ENCODE data around the gene GIGYF2. TPM values are rescaled to one million over a fixed set of nuclear protein-coding genes. Genes with fewer than 3 reads are reported as not detected.

GIGYF2 gene
- polyA plus RNA-seq, 1 donor (not counting 4 experiments of a cell fraction or from before 2014, with no cell fraction given) = 35.5 TPM

GRCh38 chr2:232880764-232881351 is 183.7 kb downstream of the GIGYF2 start:
- Histone ChIP-seq H3K9me1 (ENCODE audit: control insufficient read depth, extremely low read depth, insufficient read depth, low read length) (no peaks in the 10 kb centered on the region), H3K36me3 (ENCODE audit: control insufficient read depth in 2 of 2, extremely low read depth in 1 of 2, insufficient read depth in 2 of 2, low read length in 2 of 2) (no peaks in the 10 kb centered on the region), H3K27ac (ENCODE audit: control insufficient read depth, insufficient read depth, low read length) (no peak overlapping the region), H2AFZ (ENCODE audit: control insufficient read depth, low read length) (no peak overlapping the region), H3K4me2 (ENCODE audit: control insufficient read depth, extremely low read depth, insufficient read depth, low read depth, low read length) (no peak overlapping the region), H3K4me3 (ENCODE audit: control insufficient read depth in 2 of 3, extremely low read depth in 1 of 3, insufficient read depth in 2 of 3, low read depth in 1 of 3, low read length in 3 of 3) (no peak overlapping the region), H4K20me1 (ENCODE audit: control insufficient read depth, extremely low read depth, insufficient read depth, low read length) (no peaks in the 10 kb centered on the region), H3K4me1 (ENCODE audit: control insufficient read depth, extremely low read depth, insufficient read depth, low read length) (no peaks in the 10 kb centered on the region), H3K79me2 (ENCODE audit: control insufficient read depth, insufficient read depth, low read length) (no peaks in the 10 kb centered on the region), H3K9me3 (ENCODE audit: control insufficient read depth, low read depth, low read length) (no peaks in the 10 kb centered on the region), H3K9ac (ENCODE audit: control insufficient read depth, extremely low read depth, insufficient read depth, low read length) (no peak overlapping the region), H3K27me3 (ENCODE audit: control insufficient read depth, extremely low read depth, insufficient read depth, low read length) (no peaks in the 10 kb centered on the region)
- no peak for DNase-seq (ENCODE audit: low read depth, low spot score)
- TF ChIP-seq EZH2 (IDR thresholded peaks at IDR 0.05; ENCODE audit: low read length) (no peak), CTCF (optimal IDR thresholded peaks at IDR 0.05 in 1 of 3, IDR thresholded peaks at IDR 0.05 in 1 of 3, conservative IDR thresholded peaks at IDR 0.05 in 1 of 3; ENCODE audit: extremely low read depth in 1 of 3, insufficient read depth in 2 of 3, low read length in 3 of 3) (no peak)
- dilution Hi-C loops (cut with MboI; ENCODE audit: extremely low pct_ligation_motif_present, low sequenced_read_pairs) = no loop called here
- no peak for FAIRE-seq

- dilution Hi-C loops (cut with MboI; ENCODE audit: extremely low pct_ligation_motif_present, low sequenced_read_pairs) = no loop called here
- no peaks in the 10 kb centered on the region for H3K79me2 ChIP-seq (ENCODE audit: control insufficient read depth, insufficient read depth, low read length)
- no peaks in the 10 kb centered on the region for H4K20me1 ChIP-seq (ENCODE audit: control insufficient read depth, extremely low read depth, insufficient read depth, low read length)
- H3K9ac ChIP-seq (ENCODE audit: control insufficient read depth, extremely low read depth, insufficient read depth, low read length) = no peak overlapping the region
- no peak overlapping the region for H2AFZ ChIP-seq (ENCODE audit: control insufficient read depth, low read length)
- no peaks in the 10 kb centered on the region for H3K36me3 ChIP-seq (ENCODE audit: control insufficient read depth in 2 of 2, extremely low read depth in 1 of 2, insufficient read depth in 2 of 2, low read length in 2 of 2)
- H3K4me3 ChIP-seq (ENCODE audit: control insufficient read depth in 2 of 3, extremely low read depth in 1 of 3, insufficient read depth in 2 of 3, low read depth in 1 of 3, low read length in 3 of 3) = no peak overlapping the region
- no peaks in the 10 kb centered on the region for H3K4me1 ChIP-seq (ENCODE audit: control insufficient read depth, extremely low read depth, insufficient read depth, low read length)
- H3K27ac ChIP-seq (ENCODE audit: control insufficient read depth, insufficient read depth, low read length) = no peak overlapping the region
- H3K4me2 ChIP-seq (ENCODE audit: control insufficient read depth, extremely low read depth, insufficient read depth, low read depth, low read length) = no peak overlapping the region
- no peak for TF ChIP-seq EZH2 (IDR thresholded peaks at IDR 0.05; ENCODE audit: low read length)
- peaks cover 2% of the 10 kb centered on the region for H3K27me3 ChIP-seq (ENCODE audit: control insufficient read depth, extremely low read depth, insufficient read depth, low read length)
- DNase-seq (ENCODE audit: low read depth, low spot score) = no peak
- H3K9me1 ChIP-seq (ENCODE audit: control insufficient read depth, extremely low read depth, insufficient read depth, low read length) = no peaks in the 10 kb centered on the region
- FAIRE-seq = no peak
- no peaks in the 10 kb centered on the region for H3K9me3 ChIP-seq (ENCODE audit: control insufficient read depth, low read depth, low read length)
Observed at GRCh38 chr2:232882085-232882484, 185.0 kb downstream of the GIGYF2 start.
